ENCODE measurements around the gene GNG5.

DNA sequence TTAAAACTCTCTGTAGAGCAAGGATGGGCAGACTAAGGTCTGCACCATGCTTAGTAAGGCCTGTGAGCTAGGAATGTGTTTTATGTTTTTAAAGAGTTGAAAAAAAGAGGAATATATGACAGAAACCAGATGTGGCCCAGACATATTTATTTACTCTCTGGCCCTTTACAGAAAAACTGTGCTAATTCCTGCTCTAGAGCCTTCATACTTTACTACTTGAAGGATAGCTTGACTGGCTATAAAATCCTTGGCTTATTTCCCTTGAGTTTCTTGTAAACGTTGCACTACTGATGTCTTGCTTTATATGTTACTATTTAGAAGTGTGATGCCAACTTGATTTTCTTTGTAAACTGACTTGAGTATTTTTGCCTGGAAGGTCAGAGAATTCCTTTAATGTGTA is 34.4 kb upstream of the GNG5 start:
- TF ChIP-seq TP53 (CRISPR knock-in tag; IDR thresholded peaks at IDR 0.05) (no peak), ZNF138 (CRISPR knock-in tag; conservative IDR thresholded peaks at IDR 0.05) (no peak), CBFB (CRISPR knock-in tag; IDR thresholded peaks at IDR 0.05; ENCODE audit: low read depth) (no peak), ELF4 (CRISPR knock-in tag; IDR thresholded peaks at IDR 0.05; ENCODE audit: low read depth) (no peak)
- TF ChIP-seq, protein P1, sequence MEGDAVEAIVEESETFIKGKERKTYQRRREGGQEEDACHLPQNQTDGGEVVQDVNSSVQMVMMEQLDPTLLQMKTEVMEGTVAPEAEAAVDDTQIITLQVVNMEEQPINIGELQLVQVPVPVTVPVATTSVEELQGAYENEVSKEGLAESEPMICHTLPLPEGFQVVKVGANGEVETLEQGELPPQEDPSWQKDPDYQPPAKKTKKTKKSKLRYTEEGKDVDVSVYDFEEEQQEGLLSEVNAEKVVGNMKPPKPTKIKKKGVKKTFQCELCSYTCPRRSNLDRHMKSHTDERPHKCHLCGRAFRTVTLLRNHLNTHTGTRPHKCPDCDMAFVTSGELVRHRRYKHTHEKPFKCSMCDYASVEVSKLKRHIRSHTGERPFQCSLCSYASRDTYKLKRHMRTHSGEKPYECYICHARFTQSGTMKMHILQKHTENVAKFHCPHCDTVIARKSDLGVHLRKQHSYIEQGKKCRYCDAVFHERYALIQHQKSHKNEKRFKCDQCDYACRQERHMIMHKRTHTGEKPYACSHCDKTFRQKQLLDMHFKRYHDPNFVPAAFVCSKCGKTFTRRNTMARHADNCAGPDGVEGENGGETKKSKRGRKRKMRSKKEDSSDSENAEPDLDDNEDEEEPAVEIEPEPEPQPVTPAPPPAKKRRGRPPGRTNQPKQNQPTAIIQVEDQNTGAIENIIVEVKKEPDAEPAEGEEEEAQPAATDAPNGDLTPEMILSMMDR (IDR thresholded peaks at IDR 0.05) = no peak
- TF ChIP-seq, protein P2, sequence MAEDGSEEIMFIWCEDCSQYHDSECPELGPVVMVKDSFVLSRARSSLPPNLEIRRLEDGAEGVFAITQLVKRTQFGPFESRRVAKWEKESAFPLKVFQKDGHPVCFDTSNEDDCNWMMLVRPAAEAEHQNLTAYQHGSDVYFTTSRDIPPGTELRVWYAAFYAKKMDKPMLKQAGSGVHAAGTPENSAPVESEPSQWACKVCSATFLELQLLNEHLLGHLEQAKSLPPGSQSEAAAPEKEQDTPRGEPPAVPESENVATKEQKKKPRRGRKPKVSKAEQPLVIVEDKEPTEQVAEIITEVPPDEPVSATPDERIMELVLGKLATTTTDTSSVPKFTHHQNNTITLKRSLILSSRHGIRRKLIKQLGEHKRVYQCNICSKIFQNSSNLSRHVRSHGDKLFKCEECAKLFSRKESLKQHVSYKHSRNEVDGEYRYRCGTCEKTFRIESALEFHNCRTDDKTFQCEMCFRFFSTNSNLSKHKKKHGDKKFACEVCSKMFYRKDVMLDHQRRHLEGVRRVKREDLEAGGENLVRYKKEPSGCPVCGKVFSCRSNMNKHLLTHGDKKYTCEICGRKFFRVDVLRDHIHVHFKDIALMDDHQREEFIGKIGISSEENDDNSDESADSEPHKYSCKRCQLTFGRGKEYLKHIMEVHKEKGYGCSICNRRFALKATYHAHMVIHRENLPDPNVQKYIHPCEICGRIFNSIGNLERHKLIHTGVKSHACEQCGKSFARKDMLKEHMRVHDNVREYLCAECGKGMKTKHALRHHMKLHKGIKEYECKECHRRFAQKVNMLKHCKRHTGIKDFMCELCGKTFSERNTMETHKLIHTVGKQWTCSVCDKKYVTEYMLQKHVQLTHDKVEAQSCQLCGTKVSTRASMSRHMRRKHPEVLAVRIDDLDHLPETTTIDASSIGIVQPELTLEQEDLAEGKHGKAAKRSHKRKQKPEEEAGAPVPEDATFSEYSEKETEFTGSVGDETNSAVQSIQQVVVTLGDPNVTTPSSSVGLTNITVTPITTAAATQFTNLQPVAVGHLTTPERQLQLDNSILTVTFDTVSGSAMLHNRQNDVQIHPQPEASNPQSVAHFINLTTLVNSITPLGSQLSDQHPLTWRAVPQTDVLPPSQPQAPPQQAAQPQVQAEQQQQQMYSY (CRISPR knock-in tag; IDR thresholded peaks at IDR 0.05) = no peak
